ENCODE data around the gene GCFC2.
A peak's percentile ranks its signal among the peaks of the same experiment; 100 is the strongest.
"Not testable (repeated sequence)": the region's sequence is repeated elsewhere in the genome, so short reads cannot be mapped to it uniquely, and the experiment has no call there.

GCFC2 gene

GRCh38 chr2:75702593-75702992 lies 8.1 kb downstream of the GCFC2 start:
- H3K4me1 ChIP-seq = peaks cover 0 to 6% (median 5%) of the 10 kb centered on the region in 10 experiments; a peak in 8 of 20 replicates
- no peaks in the 10 kb centered on the region for H3K27me3 ChIP-seq
- peaks cover 0 to 5% (median 0%) of the 10 kb centered on the region in 11 experiments; a peak in 6 of 22 replicates for H3K9me3 ChIP-seq (replicated peaks in 1 of 11)
- TF ChIP-seq Cebpa-rat (IDR thresholded peaks at IDR 0.05) = no peak
- H3K9ac ChIP-seq = no peak overlapping the region
- no peaks in the 10 kb centered on the region for H4K20me1 ChIP-seq
- no peak overlapping the region for H3K4me3 ChIP-seq
- H3K4me2 ChIP-seq = no peak overlapping the region
- peaks cover 0 to 61% (median 21%) of the 10 kb centered on the region in 11 experiments; a peak in 15 of 22 replicates for H3K36me3 ChIP-seq
- H3K27ac ChIP-seq = no peak overlapping the region

- Histone ChIP-seq H4K20me1 (no peaks in the 10 kb centered on the region), H3K27me3 (no peaks in the 10 kb centered on the region), H3K4me1 (no peaks in the 10 kb centered on the region), H3K27ac (no peak overlapping the region), H3K4me3 (no peak overlapping the region), H3K36me3 (peaks cover 0 to 41% (median 18%) of the 10 kb centered on the region in 11 experiments; a peak in 15 of 22 replicates), H3K4me2 (no peak overlapping the region), H3K9ac (no peak overlapping the region), H3K9me3 (replicated peaks in 1 of 11) (peaks cover 0 to 8% (median 0%) of the 10 kb centered on the region in 11 experiments; a peak in 6 of 22 replicates)
- TF ChIP-seq Cebpa-rat (IDR thresholded peaks at IDR 0.05) = no peak
Observed at GRCh38 chr2:75698918-75699317, 11.8 kb downstream of the GCFC2 start.

GRCh38 chr2:75688196-75688595 lies 22.5 kb downstream of the GCFC2 start:
- no peak overlapping the region for H3K4me2 ChIP-seq
- no peak overlapping the region for H3K4me3 ChIP-seq
- H3K9me3 ChIP-seq (replicated peaks in 1 of 11) = no peaks in the 10 kb centered on the region
- H4K20me1 ChIP-seq = no peaks in the 10 kb centered on the region
- TF ChIP-seq Cebpa-rat (IDR thresholded peaks at IDR 0.05) = no peak
- no peaks in the 10 kb centered on the region for H3K4me1 ChIP-seq
- H3K27ac ChIP-seq = no peak overlapping the region
- no peaks in the 10 kb centered on the region for H3K27me3 ChIP-seq
- no peak overlapping the region for H3K9ac ChIP-seq
- H3K36me3 ChIP-seq = peaks cover 0 to 15% (median 9%) of the 10 kb centered on the region in 11 experiments; a peak in 10 of 22 replicates

- H3K27ac ChIP-seq, H4K20me1 ChIP-seq, H3K4me3 ChIP-seq, H3K4me2 ChIP-seq, H3K4me1 ChIP-seq, H3K9ac ChIP-seq, H3K27me3 ChIP-seq: not testable (repeated sequence)
- H3K36me3 ChIP-seq = peaks cover 0 to 28% (median 20%) of the 10 kb centered on the region in 11 experiments; a peak in 19 of 22 replicates
- H3K9me3 ChIP-seq (replicated peaks in 1 of 11) = peaks cover 0 to 12% (median 0%) of the 10 kb centered on the region in 11 experiments; a peak in 4 of 22 replicates
Observed at GRCh38 chr2:75683430-75683829, 27.3 kb downstream of the GCFC2 start.

GRCh38 chr2:75680402-75680801 lies 30.3 kb downstream of the GCFC2 start:
- no peaks in the 10 kb centered on the region for H3K4me1 ChIP-seq
- peaks cover 0 to 12% (median 0%) of the 10 kb centered on the region in 11 experiments; a peak in 4 of 22 replicates for H3K9me3 ChIP-seq (replicated peaks in 1 of 11)
- no peak overlapping the region for H3K27ac ChIP-seq
- H3K4me2 ChIP-seq = no peak overlapping the region
- no peaks in the 10 kb centered on the region for H4K20me1 ChIP-seq
- peaks cover 0 to 22% (median 15%) of the 10 kb centered on the region in 11 experiments; a peak in 18 of 22 replicates for H3K36me3 ChIP-seq
- H3K9ac ChIP-seq = no peak overlapping the region
- H3K27me3 ChIP-seq = no peaks in the 10 kb centered on the region
- H3K4me3 ChIP-seq = no peak overlapping the region
- no peak for TF ChIP-seq Cebpa-rat (IDR thresholded peaks at IDR 0.05)

- Histone ChIP-seq H3K4me3 (no peak overlapping the region), H3K9ac (no peak overlapping the region), H3K9me3 (replicated peaks in 1 of 11) (peaks cover 0 to 12% (median 0%) of the 10 kb centered on the region in 11 experiments; a peak in 4 of 22 replicates), H3K27ac (no peak overlapping the region), H3K36me3 (peaks cover 0 to 22% (median 15%) of the 10 kb centered on the region in 11 experiments; a peak in 18 of 22 replicates), H3K4me1 (no peaks in the 10 kb centered on the region), H3K4me2 (no peak overlapping the region), H4K20me1 (no peaks in the 10 kb centered on the region), H3K27me3 (no peaks in the 10 kb centered on the region)
- TF ChIP-seq Cebpa-rat (IDR thresholded peaks at IDR 0.05) = no peak
Observed at GRCh38 chr2:75679556-75679955, 31.2 kb downstream of the GCFC2 start.

- H3K4me1 ChIP-seq = no peaks in the 10 kb centered on the region
- no peak overlapping the region for H3K4me2 ChIP-seq
- no peaks in the 10 kb centered on the region for H3K27me3 ChIP-seq
- peaks cover 0 to 5% (median 0%) of the 10 kb centered on the region in 11 experiments; a peak in 3 of 22 replicates for H3K9me3 ChIP-seq (replicated peaks in 1 of 11)
- TF ChIP-seq Cebpa-rat (IDR thresholded peaks at IDR 0.05) = no peak
- no peak overlapping the region for H3K27ac ChIP-seq
- H4K20me1 ChIP-seq = no peaks in the 10 kb centered on the region
- no peak overlapping the region for H3K4me3 ChIP-seq
- H3K36me3 ChIP-seq = peaks cover 4 to 23% (median 18%) of the 10 kb centered on the region in 11 experiments; a peak in 19 of 22 replicates
- no peak overlapping the region for H3K9ac ChIP-seq
Observed at GRCh38 chr2:75676464-75676863, 34.3 kb downstream of the GCFC2 start.

GRCh38 chr2:75675908-75676307 lies 34.8 kb downstream of the GCFC2 start:
- H3K9ac ChIP-seq = no peak overlapping the region
- peak in 5 of 11 experiments; percentile 29 to 85 (median 71); a peak in 8 of 22 replicates for TF ChIP-seq Cebpa-rat (IDR thresholded peaks at IDR 0.05)
- H4K20me1 ChIP-seq = no peaks in the 10 kb centered on the region
- no peaks in the 10 kb centered on the region for H3K9me3 ChIP-seq (replicated peaks in 1 of 11)
- no peak overlapping the region for H3K4me3 ChIP-seq
- H3K36me3 ChIP-seq = peaks cover 4 to 23% (median 18%) of the 10 kb centered on the region in 11 experiments; a peak in 19 of 22 replicates
- no peaks in the 10 kb centered on the region for H3K4me1 ChIP-seq
- no peak overlapping the region for H3K4me2 ChIP-seq
- H3K27ac ChIP-seq = no peak overlapping the region
- no peaks in the 10 kb centered on the region for H3K27me3 ChIP-seq

GRCh38 chr2:75675423-75675822 lies 35.3 kb downstream of the GCFC2 start:
- H3K4me2 ChIP-seq; H3K27me3 ChIP-seq; H4K20me1 ChIP-seq; H3K27ac ChIP-seq; H3K9ac ChIP-seq; H3K9me3 ChIP-seq (replicated peaks in 1 of 11); H3K4me3 ChIP-seq; H3K4me1 ChIP-seq: not testable (repeated sequence)
- peaks cover 5 to 23% (median 19%) of the 10 kb centered on the region in 11 experiments; a peak in 20 of 22 replicates for H3K36me3 ChIP-seq

- no peak overlapping the region for H3K9ac ChIP-seq
- peaks cover 35 to 90% (median 61%) of the 10 kb centered on the region in 11 experiments for H3K36me3 ChIP-seq
Observed at GRCh38 chr2:75667884-75668283, 42.8 kb downstream of the GCFC2 start.

More at GRCh38 chr2:75667884-75668283, 42.8 kb downstream of the GCFC2 start:
- H3K4me3 ChIP-seq = no peak overlapping the region
- TF ChIP-seq Cebpa-rat (IDR thresholded peaks at IDR 0.05) = no peak
- no peak overlapping the region for H3K27ac ChIP-seq
- peaks cover 0 to 7% (median 0%) of the 10 kb centered on the region in 11 experiments; a peak in 2 of 22 replicates for H4K20me1 ChIP-seq
- no peak overlapping the region for H3K4me2 ChIP-seq
- H3K4me1 ChIP-seq = no peaks in the 10 kb centered on the region
- no peaks in the 10 kb centered on the region for H3K27me3 ChIP-seq
- H3K9me3 ChIP-seq (replicated peaks in 1 of 11) = no peaks in the 10 kb centered on the region
